ENCODE measurements around the gene SPON2. TPM values are rescaled to one million over a fixed set of nuclear protein-coding genes. Genes with fewer than 3 reads are reported as not detected.
A peak's percentile ranks its signal among the peaks of the same experiment; 100 is the strongest.

Gene SPON2
- total and polyA plus RNA-seq, 2 of the 4 experiments (the other 2 are of a cell fraction): 21.1 to 177 TPM

DNA sequence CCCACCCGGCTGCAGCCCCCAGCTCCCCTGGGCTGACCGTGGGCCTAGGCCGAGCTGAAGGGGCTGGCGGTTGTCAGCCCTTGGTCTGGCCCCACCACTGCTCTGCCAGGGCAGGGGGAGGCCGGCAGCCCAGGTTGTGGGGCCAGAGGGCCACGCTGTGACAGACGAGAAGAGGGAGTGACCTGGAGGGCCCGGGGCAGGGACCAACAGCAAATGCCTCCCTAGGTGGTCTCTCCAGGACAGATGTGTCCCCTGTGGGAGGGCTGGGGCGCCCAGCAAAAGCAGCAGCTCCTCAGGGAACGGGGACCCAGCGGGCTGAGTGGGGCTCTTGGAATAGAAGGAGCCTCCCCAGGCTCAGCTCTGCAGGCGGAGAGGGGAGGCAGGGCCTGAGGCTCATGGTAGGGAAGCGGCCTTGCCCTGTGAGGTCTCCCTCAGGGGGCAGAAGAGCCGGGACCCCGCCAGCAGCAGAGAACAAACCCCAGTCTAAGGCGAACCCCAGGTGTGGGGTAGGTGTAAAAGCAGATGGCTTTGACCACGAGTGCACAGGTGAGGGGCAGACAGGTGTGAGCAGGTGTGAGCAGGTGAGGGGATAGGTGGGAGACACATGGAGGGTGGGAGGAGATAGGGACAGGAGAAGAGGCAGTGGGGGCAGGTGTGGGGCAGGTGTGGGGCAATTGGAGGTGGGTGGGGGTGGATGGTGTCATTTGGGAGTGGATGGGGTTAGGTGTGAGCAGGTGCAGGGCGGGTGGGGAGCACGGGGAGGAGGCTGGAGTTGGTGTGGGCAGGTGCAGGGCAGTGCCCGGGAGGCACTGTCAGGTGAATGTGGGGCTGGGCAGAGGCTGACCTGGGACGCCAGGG, 34.1 kb upstream of the SPON2 start (continued):
- TF ChIP-seq MAFK (IDR thresholded peaks at IDR 0.05; ENCODE audit: low read depth, low read length): no peak

DNA sequence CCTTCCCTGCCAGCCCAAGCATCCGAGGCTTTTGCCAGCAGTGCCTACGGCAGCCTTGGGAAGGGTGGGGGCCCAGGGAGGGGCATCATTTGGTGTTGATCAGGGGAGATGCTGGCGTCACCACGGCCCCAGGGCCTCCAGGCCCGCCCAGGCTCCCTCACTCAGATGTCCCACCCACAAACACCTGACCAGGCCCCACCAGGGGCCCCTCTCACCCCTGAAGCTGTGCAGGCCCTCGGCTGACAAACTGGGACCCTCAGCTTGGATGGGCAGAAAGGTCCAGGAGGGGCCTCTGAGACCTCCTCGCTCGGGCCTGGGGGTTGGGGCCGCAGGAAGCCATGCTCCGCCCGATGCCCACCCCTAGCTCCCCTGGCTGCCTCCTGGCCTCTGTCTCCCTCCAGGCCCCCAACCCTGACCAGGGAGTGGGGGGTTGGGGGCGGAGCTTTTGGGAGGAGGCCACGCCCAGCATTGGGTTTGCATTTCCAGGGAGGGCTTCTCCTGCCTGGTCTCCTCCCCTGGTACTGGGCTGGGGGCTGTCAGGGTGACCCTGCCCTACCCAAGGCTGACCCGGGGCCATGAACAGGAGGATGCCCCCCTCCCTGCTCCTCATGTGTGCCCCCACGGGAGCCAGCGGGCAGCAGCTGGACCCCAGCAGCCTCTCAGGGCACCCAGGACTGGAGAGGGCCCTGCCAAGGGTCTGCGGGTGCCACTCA, 33.4 kb upstream of the SPON2 start:
- H3K4me3 ChIP-seq (ENCODE audit: insufficient read depth, low read depth, low read length): no peak overlapping the region
- H3K27ac ChIP-seq (ENCODE audit: insufficient read depth, low read length): no peak overlapping the region
- no peak overlapping the region for H2BK20ac ChIP-seq (ENCODE audit: low read depth, low read length)
- no peak overlapping the region for H3K18ac ChIP-seq (ENCODE audit: low read depth, low read length)
- no peak overlapping the region for H2BK15ac ChIP-seq (ENCODE audit: low read depth, low read length)
- no peak overlapping the region for H3K56ac ChIP-seq (ENCODE audit: extremely low read depth, insufficient read depth, low read length)
- H3K4me2 ChIP-seq (ENCODE audit: low read depth, low read length): no peak overlapping the region
- ChIA-PET POLR2A (ENCODE audit: unreplicated experiment) (no interaction called here), CTCF (no interaction called here)
- H3K9me3 ChIP-seq (ENCODE audit: control insufficient read depth, insufficient read depth, low read length): no peaks in the 10 kb centered on the region
- H4K91ac ChIP-seq (ENCODE audit: insufficient read depth, low read depth, low read length): peak overlapping the region; percentile 19; the same call in 1 of the 2 replicates
- no peak overlapping the region for H3K14ac ChIP-seq (replicated peaks; ENCODE audit: low read depth, low read length)
- H2BK5ac ChIP-seq (ENCODE audit: low read depth, low read length, poor library complexity, severe bottlenecking): no peak overlapping the region
- H2AK9ac ChIP-seq (replicated peaks; ENCODE audit: low read depth, low read length, poor library complexity): no peak overlapping the region
- dilution Hi-C loops (cut with HindIII; ENCODE audit: low sequenced_read_pairs, unreplicated experiment) (no loop called here), in situ Hi-C loops (cut with MboI; ENCODE audit: low sequenced_read_pairs) (no loop called here), intact Hi-C loops (cut with micrococcal nuclease) (no loop called here)
- WGBS, 2 experiments (ENCODE audit: extremely low coverage in 2 of 2, insufficient read length in 1 of 2): no CpG with 5 or more reads among the region's 17 CpGs
- no peak overlapping the region for H3K9ac ChIP-seq (ENCODE audit: low read depth, low read length)
- H3K4ac ChIP-seq (ENCODE audit: low read depth, low read length): no peak overlapping the region; the same call in 1 of the 2 replicates
- H3K79me1 ChIP-seq (ENCODE audit: low read depth in 1 of 2, low read length in 2 of 2): peaks cover 0 to 39% of the 10 kb centered on the region in 2 experiments; a peak in 3 of 4 replicates
- no peak overlapping the region for H3K23ac ChIP-seq (ENCODE audit: low read depth, low read length)
- ATAC-seq (ENCODE audit: low read depth) (no peak), DNase-seq (no peak)
- no peaks in the 10 kb centered on the region for H3K27me3 ChIP-seq (ENCODE audit: control insufficient read depth, insufficient read depth, low read length)
- peaks cover 28% of the 10 kb centered on the region for H3K9me1 ChIP-seq (ENCODE audit: insufficient read depth, low read length)
- no peak overlapping the region for H4K5ac ChIP-seq (ENCODE audit: low read depth, low read length)
- H4K8ac ChIP-seq (ENCODE audit: low read depth in 2 of 2, low read length in 2 of 2): no peak overlapping the region
- peak overlapping the region; percentile 57; the same call in 1 of the 2 replicates for H2AK5ac ChIP-seq (ENCODE audit: low read depth, low read length)
- peaks cover 4% of the 10 kb centered on the region; the same call in 1 of the 2 replicates for H3K36me3 ChIP-seq (ENCODE audit: control insufficient read depth, insufficient read depth, low read length)
- peaks cover 53% of the 10 kb centered on the region for H3K4me1 ChIP-seq (ENCODE audit: control insufficient read depth, insufficient read depth, low read length)
- no peak overlapping the region for H2AFZ ChIP-seq (replicated peaks; ENCODE audit: low read length, poor library complexity)
- no peak overlapping the region for H2BK120ac ChIP-seq (ENCODE audit: low read depth, low read length)
- BruUV-seq (replicated peaks): no TSS peak
- H4K20me1 ChIP-seq (ENCODE audit: insufficient read depth, low read length): no peaks in the 10 kb centered on the region
- no peak for TF ChIP-seq BHLHE40 (IDR thresholded peaks at IDR 0.05; ENCODE audit: low read depth, low read length)
- TF ChIP-seq FOS (IDR thresholded peaks at IDR 0.05; ENCODE audit: low read depth, low read length): no peak
- TF ChIP-seq, protein P1, sequence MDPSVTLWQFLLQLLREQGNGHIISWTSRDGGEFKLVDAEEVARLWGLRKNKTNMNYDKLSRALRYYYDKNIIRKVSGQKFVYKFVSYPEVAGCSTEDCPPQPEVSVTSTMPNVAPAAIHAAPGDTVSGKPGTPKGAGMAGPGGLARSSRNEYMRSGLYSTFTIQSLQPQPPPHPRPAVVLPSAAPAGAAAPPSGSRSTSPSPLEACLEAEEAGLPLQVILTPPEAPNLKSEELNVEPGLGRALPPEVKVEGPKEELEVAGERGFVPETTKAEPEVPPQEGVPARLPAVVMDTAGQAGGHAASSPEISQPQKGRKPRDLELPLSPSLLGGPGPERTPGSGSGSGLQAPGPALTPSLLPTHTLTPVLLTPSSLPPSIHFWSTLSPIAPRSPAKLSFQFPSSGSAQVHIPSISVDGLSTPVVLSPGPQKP (IDR thresholded peaks at IDR 0.05; ENCODE audit: borderline replicate concordance, low read depth, low read length): no peak
- no peak for TF ChIP-seq MAZ (IDR thresholded peaks at IDR 0.05; ENCODE audit: borderline replicate concordance, low read depth, low read length)
- TF ChIP-seq MAFK (IDR thresholded peaks at IDR 0.05; ENCODE audit: low read depth, low read length): no peak
- TF ChIP-seq CHD1 (IDR thresholded peaks at IDR 0.05; ENCODE audit: low read depth, low read length): no peak
- no peak for TF ChIP-seq CTCF (conservative IDR thresholded peaks at IDR 0.05; ENCODE audit: low read depth, low read length)
- TF ChIP-seq SMC3 (IDR thresholded peaks at IDR 0.05; ENCODE audit: low read depth, low read length): no peak
- TF ChIP-seq RAD21 (IDR thresholded peaks at IDR 0.05; ENCODE audit: low read length): no peak
- no peak for TF ChIP-seq NFE2L2 (IDR thresholded peaks at IDR 0.05; ENCODE audit: low read depth, low read length)
- no peak for TF ChIP-seq RCOR1 (IDR thresholded peaks at IDR 0.05; ENCODE audit: insufficient replicate concordance, low read length)

Measured in IMR-90 (cell line).